Esophagus muscularis mucosa (tissue), 3 donors: Measurements from ENCODE around the gene LRP1.

Experiments used
- CTCF ChIP-seq, 3 experiments: fragments of 200-600 bp in 2 of 3; fragments of 450-650 bp in 1 of 3; sonication (generic) in 2 of 3; IDR thresholded peaks; one replicate each; pipeline ENCODE4 v1.5.1; 2017 to 2019; ENCODE audit warnings: antibody characterized with exemption in 3 of 3, mild to moderate bottlenecking in 2 of 3, moderate library complexity in 1 of 3
- POLR2A ChIP-seq: fragments of 450-650 bp; IDR thresholded peaks from one replicate; pipeline ENCODE4 v1.6.1; 2017; ENCODE audit warnings: antibody characterized with exemption, moderate library complexity, mild to moderate bottlenecking, low read depth
- POLR2AphosphoS5 ChIP-seq, 2 donors: sonication (generic); formaldehyde crosslinking; IDR thresholded peaks; one replicate each; pipeline ENCODE4 v1.6.1; 2017; ENCODE audit warnings: antibody characterized with exemption in 2 of 2

- TF ChIP-seq CTCF (IDR thresholded peaks at IDR 0.05) (no peak), POLR2AphosphoS5 (IDR thresholded peaks at IDR 0.05) (no peak), POLR2A (no peak)
Measured at GRCh38 chr12:57232156-57232756, 104.0 kb downstream of the LRP1 start.
